CD4-positive, alpha-beta T cell treated with Interleukin-6 for 4 hours (primary cell): Measurements from ENCODE around the gene COA1.
"Not testable (repeated sequence)": the region's sequence is repeated elsewhere in the genome, so short reads cannot be mapped to it uniquely, and the experiment has no call there.

Experiments
- DNase-seq: peaks from one replicate; pipeline ENCODE4 v3.0.0-alpha.2; 2020; ENCODE audit warnings: mixed read lengths

The COA1 gene

GRCh38 chr7:43686991-43687390 lies 42.3 kb downstream of the COA1 start:
- DNase-seq: no peak

- DNase-seq: no peak
These were observed 48.6 kb downstream of the COA1 start for GRCh38 chr7:43680736-43681135.

GRCh38 chr7:43679210-43680068 lies 49.9 kb downstream of the COA1 start:
- DNase-seq: no peak

- DNase-seq: no peak
These were observed 51.0 kb downstream of the COA1 start for GRCh38 chr7:43678315-43678714.

- no peak for DNase-seq
These were observed 51.5 kb downstream of the COA1 start for GRCh38 chr7:43677864-43678263.

GRCh38 chr7:43674559-43675436 lies 54.5 kb downstream of the COA1 start:
- no peak for DNase-seq

- DNase-seq: not testable (repeated sequence)
These were observed 55.9 kb downstream of the COA1 start for GRCh38 chr7:43673243-43673976.

GRCh38 chr7:43671521-43671920 lies 57.8 kb downstream of the COA1 start:
- DNase-seq: no peak

- DNase-seq: peak; percentile 69
These were observed 59.8 kb downstream of the COA1 start for GRCh38 chr7:43669286-43670081.

GRCh38 chr7:43668035-43668434 lies 61.3 kb downstream of the COA1 start:
- DNase-seq: no peak

- DNase-seq: no peak
These were observed 62.4 kb downstream of the COA1 start for GRCh38 chr7:43666938-43667337.

GRCh38 chr7:43664681-43665080 lies 64.6 kb downstream of the COA1 start:
- DNase-seq: no peak

- no peak for DNase-seq
These were observed 69.2 kb downstream of the COA1 start for GRCh38 chr7:43660141-43660540.

- DNase-seq: no peak
These were observed 69.8 kb downstream of the COA1 start for GRCh38 chr7:43659549-43659896.

GRCh38 chr7:43658718-43659548 lies 70.4 kb downstream of the COA1 start:
- peak; percentile 30 for DNase-seq

GRCh38 chr7:43656997-43657396 lies 72.3 kb downstream of the COA1 start:
- DNase-seq: no peak

- no peak for DNase-seq
These were observed 73.7 kb downstream of the COA1 start for GRCh38 chr7:43655584-43655983.

GRCh38 chr7:43653891-43654504 lies 75.3 kb downstream of the COA1 start:
- no peak for DNase-seq

GRCh38 chr7:43653466-43653865 lies 75.9 kb downstream of the COA1 start:
- no peak for DNase-seq

- no peak for DNase-seq
These were observed 77.0 kb downstream of the COA1 start for GRCh38 chr7:43652364-43652763.

- peak; percentile 53 for DNase-seq
These were observed 78.8 kb downstream of the COA1 start for GRCh38 chr7:43650457-43651052.
